Measurements from ENCODE around the gene TUB. TPM values are rescaled to one million over a fixed set of nuclear protein-coding genes. Genes with fewer than 3 reads are reported as not detected.

The TUB gene
- total RNA-seq, 2 experiments from 2014 or later, result 0.67 to 0.69 TPM

- no peaks in the 10 kb centered on the region for H3K36me3 Mint-ChIP-seq (ENCODE audit: low read depth)
- H3K27ac Mint-ChIP-seq, result no peak overlapping the region
- H3K9me3 Mint-ChIP-seq, result no peaks in the 10 kb centered on the region
- CTCF ChIA-PET, result interaction anchor here (1.4 kb wide), 1 partner anchor 11 kb away, joined by 4 read pairs; no protein-coding TSS in a partner anchor
- H3K4me1 Mint-ChIP-seq (ENCODE audit: low read depth), result no peaks in the 10 kb centered on the region
- H3K27me3 Mint-ChIP-seq (ENCODE audit: low read depth), result no peaks in the 10 kb centered on the region
- intact Hi-C loops (cut with micrococcal nuclease), result no loop called here
- no peak overlapping the region for H3K4me3 Mint-ChIP-seq
- no peak for DNase-seq
Measured at GRCh38 chr11:8105133-8105532, 24.1 kb downstream of the TUB start.

- H3K9me3 Mint-ChIP-seq, result no peaks in the 10 kb centered on the region
- DNase-seq, result no peak
- CTCF ChIA-PET, result interaction anchor here (1.4 kb wide), 1 partner anchor 11 kb away, joined by 4 read pairs; no protein-coding TSS in a partner anchor
- H3K4me3 Mint-ChIP-seq, result no peak overlapping the region
- no peaks in the 10 kb centered on the region for H3K36me3 Mint-ChIP-seq (ENCODE audit: low read depth)
- no peaks in the 10 kb centered on the region for H3K27me3 Mint-ChIP-seq (ENCODE audit: low read depth)
- intact Hi-C loops (cut with micrococcal nuclease), result no loop called here
- no peak overlapping the region for H3K27ac Mint-ChIP-seq
- no peaks in the 10 kb centered on the region for H3K4me1 Mint-ChIP-seq (ENCODE audit: low read depth)
Measured at GRCh38 chr11:8105666-8106065, 24.7 kb downstream of the TUB start.

GRCh38 chr11:8106679-8107078 is 25.7 kb downstream of the TUB start:
- CTCF ChIA-PET, result interaction anchor here (1.3 kb wide), 1 partner anchor 8 kb away, joined by 7 read pairs; no protein-coding TSS in a partner anchor
- Mint-ChIP-seq H3K9me3 (no peaks in the 10 kb centered on the region), H3K4me1 (ENCODE audit: low read depth) (no peaks in the 10 kb centered on the region), H3K27me3 (ENCODE audit: low read depth) (no peaks in the 10 kb centered on the region), H3K36me3 (ENCODE audit: low read depth) (no peaks in the 10 kb centered on the region), H3K27ac (no peak overlapping the region), H3K4me3 (no peak overlapping the region)
- DNase-seq, result no peak
- intact Hi-C loops (cut with micrococcal nuclease), result no loop called here

- no peak for DNase-seq
- Mint-ChIP-seq H3K36me3 (ENCODE audit: low read depth) (no peaks in the 10 kb centered on the region), H3K9me3 (no peaks in the 10 kb centered on the region), H3K27me3 (ENCODE audit: low read depth) (no peaks in the 10 kb centered on the region), H3K4me3 (no peak overlapping the region), H3K27ac (no peak overlapping the region), H3K4me1 (ENCODE audit: low read depth) (no peaks in the 10 kb centered on the region)
- intact Hi-C loops (cut with micrococcal nuclease), result no loop called here
- CTCF ChIA-PET, result interaction anchor here (1.3 kb wide), 1 partner anchor 8 kb away, joined by 7 read pairs; no protein-coding TSS in a partner anchor
Measured at GRCh38 chr11:8107642-8108041, 26.6 kb downstream of the TUB start.

- H3K4me1 Mint-ChIP-seq (ENCODE audit: low read depth), result no peaks in the 10 kb centered on the region
- H3K27ac Mint-ChIP-seq, result no peak overlapping the region
- no peaks in the 10 kb centered on the region for H3K9me3 Mint-ChIP-seq
- intact Hi-C loops (cut with micrococcal nuclease), result no loop called here
- no peak overlapping the region for H3K4me3 Mint-ChIP-seq
- no peak for DNase-seq
- CTCF ChIA-PET, result interaction anchor here (0.7 to 1.5 kb wide), 2 partner anchors 9 to 76 kb away, joined by 3 to 9 read pairs; no protein-coding TSS in a partner anchor
- H3K36me3 Mint-ChIP-seq (ENCODE audit: low read depth), result no peaks in the 10 kb centered on the region
- no peaks in the 10 kb centered on the region for H3K27me3 Mint-ChIP-seq (ENCODE audit: low read depth)
Measured at GRCh38 chr11:8108421-8108820, 27.4 kb downstream of the TUB start.

GRCh38 chr11:8109675-8110074 is 28.7 kb downstream of the TUB start:
- intact Hi-C loops (cut with micrococcal nuclease), result no loop called here
- H3K4me1 Mint-ChIP-seq (ENCODE audit: low read depth), result no peaks in the 10 kb centered on the region
- peaks cover under 1% of the 10 kb centered on the region for H3K9me3 Mint-ChIP-seq
- no peak for DNase-seq
- H3K36me3 Mint-ChIP-seq (ENCODE audit: low read depth), result peaks cover 5% of the 10 kb centered on the region
- H3K27me3 Mint-ChIP-seq (ENCODE audit: low read depth), result no peaks in the 10 kb centered on the region
- CTCF ChIA-PET, result interaction anchor here (1.5 to 2.2 kb wide), 2 partner anchors 10 kb away, joined by 8 to 9 read pairs; no protein-coding TSS in a partner anchor
- no peak overlapping the region for H3K4me3 Mint-ChIP-seq
- no peak overlapping the region for H3K27ac Mint-ChIP-seq

- no peaks in the 10 kb centered on the region for H3K27me3 Mint-ChIP-seq (ENCODE audit: low read depth)
- H3K4me3 Mint-ChIP-seq, result no peak overlapping the region
- no peak for DNase-seq
- no peaks in the 10 kb centered on the region for H3K4me1 Mint-ChIP-seq (ENCODE audit: low read depth)
- intact Hi-C loops (cut with micrococcal nuclease), result no loop called here
- no peak overlapping the region for H3K27ac Mint-ChIP-seq
- CTCF ChIA-PET, result interaction anchor here (2.2 kb wide), 1 partner anchor 11 kb away, joined by 8 read pairs; no protein-coding TSS in a partner anchor
- H3K9me3 Mint-ChIP-seq, result peaks cover 6% of the 10 kb centered on the region
- peaks cover 11% of the 10 kb centered on the region for H3K36me3 Mint-ChIP-seq (ENCODE audit: low read depth)
Measured at GRCh38 chr11:8110396-8110795, 29.4 kb downstream of the TUB start.

- no peak overlapping the region for H3K27ac Mint-ChIP-seq
- H3K36me3 Mint-ChIP-seq (ENCODE audit: low read depth), result peaks cover 16% of the 10 kb centered on the region
- no peaks in the 10 kb centered on the region for H3K27me3 Mint-ChIP-seq (ENCODE audit: low read depth)
- intact Hi-C loops (cut with micrococcal nuclease), result no loop called here
- H3K9me3 Mint-ChIP-seq, result peaks cover 6% of the 10 kb centered on the region
- CTCF ChIA-PET, result interaction anchor here (2.2 kb wide), 1 partner anchor 12 kb away, joined by 8 read pairs; no protein-coding TSS in a partner anchor
- no peak overlapping the region for H3K4me3 Mint-ChIP-seq
- no peak for DNase-seq
- H3K4me1 Mint-ChIP-seq (ENCODE audit: low read depth), result no peaks in the 10 kb centered on the region
Measured at GRCh38 chr11:8111636-8112035, 30.6 kb downstream of the TUB start.

GRCh38 chr11:8122173-8122764 is 41.3 kb downstream of the TUB start:
- CTCF ChIA-PET, result no interaction called here
- Mint-ChIP-seq H3K27me3 (ENCODE audit: low read depth) (no peaks in the 10 kb centered on the region), H3K9me3 (peaks cover 6% of the 10 kb centered on the region), H3K27ac (no peak overlapping the region), H3K4me1 (ENCODE audit: low read depth) (peaks cover 5% of the 10 kb centered on the region), H3K4me3 (no peak overlapping the region), H3K36me3 (ENCODE audit: low read depth) (peaks cover 19% of the 10 kb centered on the region)
- intact Hi-C loops (cut with micrococcal nuclease), result no loop called here
- DNase-seq, result no peak

- peaks cover 6% of the 10 kb centered on the region for H3K36me3 Mint-ChIP-seq (ENCODE audit: low read depth)
- H3K27ac Mint-ChIP-seq, result no peak overlapping the region
- H3K4me1 Mint-ChIP-seq (ENCODE audit: low read depth), result peaks cover 5% of the 10 kb centered on the region
- intact Hi-C loops (cut with micrococcal nuclease), result no loop called here
- CTCF ChIA-PET, result interaction anchor here (0.6 to 0.7 kb wide), 2 partner anchors 207 to 388 kb away, joined by 3 to 5 read pairs; no protein-coding TSS in a partner anchor
- H3K4me3 Mint-ChIP-seq, result no peak overlapping the region
- no peaks in the 10 kb centered on the region for H3K9me3 Mint-ChIP-seq
- DNase-seq, result no peak
- no peaks in the 10 kb centered on the region for H3K27me3 Mint-ChIP-seq (ENCODE audit: low read depth)
Measured at GRCh38 chr11:8126649-8127289, 45.8 kb downstream of the TUB start.

- Mint-ChIP-seq H3K4me3 (no peak overlapping the region), H3K27ac (no peak overlapping the region), H3K27me3 (ENCODE audit: low read depth) (no peaks in the 10 kb centered on the region), H3K36me3 (ENCODE audit: low read depth) (peaks cover 6% of the 10 kb centered on the region), H3K9me3 (no peaks in the 10 kb centered on the region), H3K4me1 (ENCODE audit: low read depth) (peaks cover 5% of the 10 kb centered on the region)
- DNase-seq, result no peak
- CTCF ChIA-PET, result interaction anchor here (1.4 kb wide), 1 partner anchor 28 kb away, joined by 4 read pairs; no protein-coding TSS in a partner anchor
- intact Hi-C loops (cut with micrococcal nuclease), result no loop called here
Measured at GRCh38 chr11:8127447-8127846, 46.4 kb downstream of the TUB start.

- H3K9me3 Mint-ChIP-seq, result no peaks in the 10 kb centered on the region
- H3K4me1 Mint-ChIP-seq (ENCODE audit: low read depth), result no peaks in the 10 kb centered on the region
- intact Hi-C loops (cut with micrococcal nuclease), result no loop called here
- no peak overlapping the region for H3K27ac Mint-ChIP-seq
- peaks cover 25% of the 10 kb centered on the region for H3K36me3 Mint-ChIP-seq (ENCODE audit: low read depth)
- no peaks in the 10 kb centered on the region for H3K27me3 Mint-ChIP-seq (ENCODE audit: low read depth)
- H3K4me3 Mint-ChIP-seq, result no peak overlapping the region
- CTCF ChIA-PET, result interaction anchor here (0.6 kb wide), 1 partner anchor 14 kb away, joined by 3 read pairs; no protein-coding TSS in a partner anchor
- no peak for DNase-seq
Measured at GRCh38 chr11:8138526-8138925, 57.5 kb downstream of the TUB start.
